Epithelial cell of esophagus (primary cell): Measurements from ENCODE around the gene PSMG2.

Experiments
- DNase-seq: peaks from one replicate; pipeline ENCODE4 v3.0.0; 2010; ENCODE audit warnings: low read depth
- H3K4me3 ChIP-seq: 2 replicates; pipeline ENCODE4 v1.5.1; 2011; ENCODE audit warnings: mild to moderate bottlenecking, low read length, control low read depth
- TF ChIP-seq, protein P1 (sequence below): IDR thresholded peaks from 2 replicates; pipeline ENCODE4 v1.5.1; 2011; ENCODE audit warnings: low read depth, mild to moderate bottlenecking, low read length, control low read depth, inconsistent platforms; ENCODE audit not compliant: insufficient read depth; ENCODE audit errors: missing control alignments

PSMG2 gene

GRCh38 chr18:12694032-12694431 is 8.8 kb upstream of the PSMG2 start:
- H3K4me3 ChIP-seq = no peak overlapping the region
- TF ChIP-seq, protein P1, sequence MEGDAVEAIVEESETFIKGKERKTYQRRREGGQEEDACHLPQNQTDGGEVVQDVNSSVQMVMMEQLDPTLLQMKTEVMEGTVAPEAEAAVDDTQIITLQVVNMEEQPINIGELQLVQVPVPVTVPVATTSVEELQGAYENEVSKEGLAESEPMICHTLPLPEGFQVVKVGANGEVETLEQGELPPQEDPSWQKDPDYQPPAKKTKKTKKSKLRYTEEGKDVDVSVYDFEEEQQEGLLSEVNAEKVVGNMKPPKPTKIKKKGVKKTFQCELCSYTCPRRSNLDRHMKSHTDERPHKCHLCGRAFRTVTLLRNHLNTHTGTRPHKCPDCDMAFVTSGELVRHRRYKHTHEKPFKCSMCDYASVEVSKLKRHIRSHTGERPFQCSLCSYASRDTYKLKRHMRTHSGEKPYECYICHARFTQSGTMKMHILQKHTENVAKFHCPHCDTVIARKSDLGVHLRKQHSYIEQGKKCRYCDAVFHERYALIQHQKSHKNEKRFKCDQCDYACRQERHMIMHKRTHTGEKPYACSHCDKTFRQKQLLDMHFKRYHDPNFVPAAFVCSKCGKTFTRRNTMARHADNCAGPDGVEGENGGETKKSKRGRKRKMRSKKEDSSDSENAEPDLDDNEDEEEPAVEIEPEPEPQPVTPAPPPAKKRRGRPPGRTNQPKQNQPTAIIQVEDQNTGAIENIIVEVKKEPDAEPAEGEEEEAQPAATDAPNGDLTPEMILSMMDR = no peak
- peak; percentile 76 for DNase-seq

DNA sequence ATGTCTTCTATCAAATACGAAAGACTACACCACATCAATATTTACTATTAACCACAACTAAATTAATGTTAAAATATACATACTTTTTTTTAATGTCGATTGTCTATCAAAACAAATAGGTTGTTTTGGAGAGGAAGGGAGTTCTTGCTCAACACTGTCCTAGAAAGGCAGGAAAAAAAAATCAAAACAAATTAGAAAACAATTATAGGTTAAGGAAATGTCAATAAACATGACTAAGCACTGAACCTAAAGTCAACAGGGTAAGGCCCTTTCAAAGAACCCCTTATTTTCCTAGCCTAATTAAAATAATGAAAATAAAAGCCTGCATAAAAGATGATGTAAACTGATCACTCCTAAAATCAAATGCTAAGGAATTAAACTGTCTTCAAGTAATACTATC is 3.1 kb upstream of the PSMG2 start:
- TF ChIP-seq, protein P1 = no peak
- no peak overlapping the region for H3K4me3 ChIP-seq
- no peak for DNase-seq

DNA sequence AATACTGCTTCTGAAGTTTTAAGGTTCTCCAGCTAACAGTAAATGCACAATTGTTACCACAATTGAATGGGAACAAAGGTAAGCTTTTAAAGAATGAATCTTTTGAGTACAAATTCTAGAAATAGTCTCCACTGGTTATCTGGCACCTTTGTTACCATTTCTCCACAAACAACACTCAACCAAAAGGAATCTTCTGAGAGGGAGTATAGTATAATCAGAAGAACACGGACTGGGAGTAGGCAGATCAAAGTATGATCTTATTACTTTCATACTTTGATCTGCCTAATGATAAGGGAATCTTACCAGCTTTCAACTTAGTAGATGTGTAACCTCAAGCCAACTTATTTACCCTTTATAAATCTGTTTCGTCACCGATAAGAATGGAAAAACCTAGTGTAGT is 1.7 kb upstream of the PSMG2 start:
- DNase-seq = no peak

GRCh38 chr18:12703096-12703567 is 290 bp downstream of the PSMG2 start:
- TF ChIP-seq, protein P1 = no peak
- peak overlapping the region; percentile 83 for H3K4me3 ChIP-seq
- no peak for DNase-seq

More for the DNA sequence above, 1.7 kb upstream of the PSMG2 start:
- H3K4me3 ChIP-seq = peak overlapping the region; percentile 83
- TF ChIP-seq, protein P1 = no peak

DNA sequence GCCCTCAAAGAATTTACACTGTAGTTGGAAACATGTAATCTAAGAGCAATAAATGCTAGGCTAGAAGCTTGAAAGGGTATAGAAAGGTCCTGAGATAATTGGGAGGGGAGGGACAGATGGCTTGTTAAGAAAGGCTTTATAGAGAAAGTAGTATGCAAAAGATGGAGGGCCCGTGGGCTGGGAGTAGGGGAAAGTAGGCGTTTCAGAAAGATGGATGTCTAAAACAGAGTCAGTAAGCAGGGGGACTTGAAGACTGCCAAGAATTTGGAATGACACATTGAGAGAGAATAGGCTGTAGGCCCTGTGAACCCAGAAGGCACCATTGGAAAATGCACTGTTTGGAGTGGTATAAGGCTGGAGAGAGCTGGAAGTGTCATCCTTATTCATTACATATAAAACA is 822 bp downstream of the PSMG2 start:
- H3K4me3 ChIP-seq = peak overlapping the region; percentile 83
- TF ChIP-seq, protein P1 = no peak
- peak; percentile 10 for DNase-seq

DNA sequence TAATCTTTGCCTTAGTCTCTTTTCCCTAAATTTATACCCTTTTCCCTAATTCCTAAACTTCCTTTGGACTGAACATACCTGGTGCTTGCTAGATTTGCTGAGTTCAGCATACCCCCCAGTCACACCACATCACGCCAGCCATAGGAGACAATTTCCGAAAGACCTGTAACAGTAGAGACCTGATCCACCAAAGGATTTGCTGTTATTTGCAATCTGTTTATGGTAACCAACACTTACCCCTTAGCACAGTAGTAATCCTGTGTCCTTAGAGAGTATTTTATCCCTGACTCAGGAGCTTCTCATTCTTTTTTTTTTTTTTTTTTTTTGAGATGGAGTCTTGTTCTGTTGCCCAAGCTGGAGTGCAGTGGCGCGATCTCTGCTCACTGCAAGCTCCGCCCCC is 8.6 kb downstream of the PSMG2 start:
- TF ChIP-seq, protein P1 = no peak
- H3K4me3 ChIP-seq = no peak overlapping the region
- DNase-seq = no peak

- H3K4me3 ChIP-seq = no peak overlapping the region
- TF ChIP-seq, protein P1 = no peak
- no peak for DNase-seq
These were observed 18.8 kb downstream of the PSMG2 start for GRCh38 chr18:12721495-12722275.
